ENCODE measurements around the gene FAM222A.

FAM222A gene

DNA sequence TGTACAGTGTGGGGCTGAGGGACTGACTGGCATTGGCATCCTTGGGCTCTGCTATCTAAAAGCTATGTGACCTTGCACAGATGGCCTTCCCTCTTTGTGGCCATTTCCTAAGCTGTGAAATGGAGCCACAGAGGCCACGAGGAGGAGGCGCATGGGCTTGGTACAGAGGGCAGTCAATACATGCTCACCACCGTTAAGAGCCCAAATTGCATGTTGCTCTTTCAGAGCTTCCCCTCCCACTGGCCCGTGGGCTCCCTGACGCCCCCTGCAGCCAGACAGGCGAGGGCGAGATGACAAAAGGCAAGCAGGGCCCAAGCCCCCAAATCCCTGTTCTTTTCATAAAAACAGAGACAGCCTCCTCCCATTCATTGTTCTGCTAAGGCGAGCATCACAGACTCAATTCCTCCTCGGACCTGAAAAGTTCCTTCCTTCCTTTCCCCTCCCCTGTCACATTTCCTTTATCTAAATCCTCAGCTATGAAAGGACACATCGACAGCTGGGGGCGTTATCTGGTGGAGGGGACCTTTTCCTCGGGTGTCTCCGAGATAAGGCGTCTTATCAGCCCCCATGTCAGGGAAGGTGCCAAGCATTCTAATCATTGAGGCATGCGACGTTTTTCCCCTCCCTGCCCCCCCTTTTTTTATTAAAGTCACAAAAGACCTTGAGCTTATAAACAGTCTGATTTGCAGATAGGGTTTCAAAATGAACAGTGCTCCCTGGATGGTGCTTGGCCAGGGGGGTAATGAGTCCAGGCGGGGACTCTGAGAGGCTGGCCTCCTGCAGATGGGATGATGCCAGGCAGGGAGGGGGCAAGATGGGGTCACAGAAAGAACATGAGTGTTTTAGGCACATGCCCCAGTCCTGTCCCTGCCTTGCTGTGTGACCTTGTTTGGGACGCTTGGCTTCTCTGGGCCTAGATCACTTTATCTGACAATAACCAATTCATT, 26.4 kb downstream of the FAM222A start:
- no peak for DNase-seq

DNA sequence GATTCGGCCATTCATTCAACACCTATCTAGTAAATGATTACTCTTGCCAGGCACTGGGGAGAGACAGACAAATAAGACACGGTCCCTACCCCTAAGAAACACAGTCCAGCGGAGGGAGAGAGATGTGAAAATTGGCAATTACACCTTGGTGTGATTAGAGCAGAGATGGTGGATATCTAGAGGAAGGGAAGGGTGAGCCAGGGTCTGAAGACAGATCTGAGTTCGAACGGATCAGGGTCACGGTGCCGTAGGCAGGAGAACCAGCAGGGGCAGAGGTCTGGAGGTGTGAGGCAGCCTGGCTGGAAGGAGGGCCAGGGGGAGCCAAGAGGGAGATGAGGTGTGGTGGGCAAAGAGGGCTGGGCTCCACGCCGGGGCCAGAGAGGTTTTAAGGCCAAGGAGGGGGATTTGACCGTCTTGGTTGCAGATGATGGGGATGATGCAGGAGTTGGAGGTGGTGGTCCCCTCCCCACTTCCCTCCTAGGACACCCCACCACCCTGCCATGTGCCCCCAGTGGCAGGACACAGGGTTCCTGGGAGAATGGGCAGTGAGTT, 27.1 kb downstream of the FAM222A start:
- no peak for DNase-seq

DNA sequence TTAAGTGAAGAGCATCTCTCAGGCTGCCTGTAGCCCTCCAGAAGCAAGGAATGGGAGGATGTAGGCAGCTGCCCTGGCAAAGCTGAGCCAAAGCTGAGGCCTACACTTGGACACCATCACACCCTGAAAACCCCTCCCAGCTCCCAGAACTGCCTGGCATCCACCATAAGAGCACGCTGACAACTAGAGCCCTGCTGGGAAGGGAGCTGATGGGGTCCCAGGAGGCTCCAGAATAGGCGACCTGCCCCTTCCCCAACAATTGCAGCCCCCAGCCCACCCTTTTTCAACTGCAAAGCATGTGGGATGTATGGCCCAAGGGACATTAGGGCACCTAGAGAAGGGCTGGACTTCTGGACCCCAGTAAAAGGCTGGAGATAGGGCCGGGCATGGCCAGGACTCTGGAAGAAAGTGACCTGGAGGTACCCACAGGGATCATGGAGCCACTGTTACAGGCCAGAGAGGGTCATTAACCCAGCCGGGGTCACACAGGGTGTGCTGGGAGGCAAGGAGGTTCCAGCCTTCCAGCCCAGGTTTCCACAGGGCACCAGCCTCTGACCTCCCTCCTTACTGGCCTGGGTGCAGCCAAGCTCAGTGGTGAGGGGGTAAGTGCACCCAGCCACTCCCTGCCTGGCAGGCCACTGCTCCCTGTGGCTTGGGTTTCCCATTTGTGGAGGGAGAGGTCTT, 27.8 kb downstream of the FAM222A start:
- DNase-seq, result no peak

DNA sequence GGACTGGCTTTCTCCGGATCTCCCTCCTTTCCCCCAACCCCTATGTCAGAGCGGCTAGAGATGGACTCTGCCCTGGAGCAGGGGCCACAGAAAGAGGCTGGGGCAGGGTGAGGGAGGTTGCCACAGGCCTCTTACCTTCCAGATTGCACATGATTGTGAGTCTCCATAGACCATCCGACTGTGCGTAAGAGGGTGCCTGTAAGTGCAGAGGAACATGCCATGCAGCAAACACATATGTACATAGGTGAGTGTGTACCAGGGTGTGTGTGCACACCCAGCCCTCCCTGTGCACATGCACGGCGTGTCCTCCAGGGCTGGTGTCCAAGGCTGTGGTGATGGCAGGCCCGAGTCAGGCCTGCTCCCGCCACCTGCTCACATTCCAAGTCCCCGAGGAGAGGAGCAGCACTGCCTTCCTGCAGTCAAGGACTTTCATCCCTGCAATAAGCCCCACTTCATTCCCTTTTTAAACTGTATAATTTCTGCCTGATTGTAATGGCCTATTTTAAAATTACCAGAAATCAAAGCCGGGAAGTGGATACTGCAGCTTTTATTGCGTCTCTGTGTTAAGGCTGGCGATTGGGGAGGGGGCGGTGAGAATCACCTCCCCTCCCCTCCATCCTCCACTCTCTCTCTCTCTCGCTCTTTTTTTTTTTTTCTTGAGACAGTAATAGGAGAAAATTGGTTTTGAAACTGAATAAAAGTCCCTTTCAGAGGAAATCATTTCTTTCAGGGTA, 28.5 kb downstream of the FAM222A start:
- no peak for DNase-seq

DNA sequence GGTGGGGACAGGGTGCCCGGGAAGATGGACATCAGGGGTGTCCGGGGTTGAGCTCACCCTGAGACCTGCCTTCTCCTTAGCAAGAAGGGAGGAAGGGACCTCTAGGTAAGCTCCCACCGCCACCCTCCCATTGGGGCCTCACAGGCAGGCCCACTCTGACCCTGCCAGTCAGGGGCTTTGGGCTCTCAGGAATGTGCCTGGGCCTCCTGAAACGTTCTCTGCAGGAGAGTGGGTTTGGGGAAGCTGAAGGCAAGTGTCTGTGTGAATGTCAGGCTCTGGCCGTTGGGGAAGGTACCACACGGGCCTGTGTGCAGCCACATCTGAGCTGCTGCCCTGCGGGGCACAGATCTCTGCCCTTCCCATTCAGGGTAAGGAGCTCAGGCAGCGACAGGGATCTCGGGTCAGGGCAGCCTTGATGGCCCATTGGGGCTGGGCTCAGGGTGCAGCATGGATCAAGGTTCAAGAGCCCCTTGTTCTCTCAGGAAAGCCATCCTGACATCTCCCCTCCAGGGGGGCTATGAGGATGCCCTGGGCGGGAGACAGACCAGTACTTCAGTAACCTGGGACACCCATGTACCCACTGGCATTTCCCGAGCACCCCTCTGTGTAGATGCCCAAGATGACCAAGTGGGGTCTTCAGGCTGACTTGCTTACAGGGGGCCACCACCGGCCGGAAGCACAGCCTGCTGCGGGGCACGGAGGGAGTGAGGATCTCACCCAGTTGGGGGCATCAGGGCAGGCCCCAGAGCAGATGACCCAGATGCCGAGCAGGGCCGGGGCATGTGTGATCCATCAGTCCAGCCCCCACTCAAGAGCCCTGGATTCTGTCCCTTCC, 29.7 kb downstream of the FAM222A start:
- no peak for DNase-seq

DNA sequence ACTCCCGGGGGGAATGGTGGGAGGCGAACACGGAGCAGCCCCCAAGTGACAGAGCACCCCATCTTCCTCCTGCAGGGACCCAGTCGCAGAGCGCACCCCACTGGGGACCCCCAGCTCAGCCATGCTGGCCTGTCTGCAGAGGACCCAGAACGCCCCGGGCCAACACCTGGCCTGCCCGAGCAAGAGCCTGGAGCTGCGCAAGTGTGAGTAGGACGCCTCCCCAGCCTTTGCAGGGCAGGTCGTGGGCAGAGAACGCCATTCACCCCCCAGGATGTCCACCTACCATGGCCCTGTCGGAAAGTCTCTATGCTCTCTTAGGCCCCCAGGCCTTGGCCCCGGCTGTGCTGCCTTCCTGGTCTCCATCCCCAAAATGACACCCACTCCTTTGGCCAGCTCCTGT, 30.4 kb downstream of the FAM222A start:
- DNase-seq, result no peak

DNA sequence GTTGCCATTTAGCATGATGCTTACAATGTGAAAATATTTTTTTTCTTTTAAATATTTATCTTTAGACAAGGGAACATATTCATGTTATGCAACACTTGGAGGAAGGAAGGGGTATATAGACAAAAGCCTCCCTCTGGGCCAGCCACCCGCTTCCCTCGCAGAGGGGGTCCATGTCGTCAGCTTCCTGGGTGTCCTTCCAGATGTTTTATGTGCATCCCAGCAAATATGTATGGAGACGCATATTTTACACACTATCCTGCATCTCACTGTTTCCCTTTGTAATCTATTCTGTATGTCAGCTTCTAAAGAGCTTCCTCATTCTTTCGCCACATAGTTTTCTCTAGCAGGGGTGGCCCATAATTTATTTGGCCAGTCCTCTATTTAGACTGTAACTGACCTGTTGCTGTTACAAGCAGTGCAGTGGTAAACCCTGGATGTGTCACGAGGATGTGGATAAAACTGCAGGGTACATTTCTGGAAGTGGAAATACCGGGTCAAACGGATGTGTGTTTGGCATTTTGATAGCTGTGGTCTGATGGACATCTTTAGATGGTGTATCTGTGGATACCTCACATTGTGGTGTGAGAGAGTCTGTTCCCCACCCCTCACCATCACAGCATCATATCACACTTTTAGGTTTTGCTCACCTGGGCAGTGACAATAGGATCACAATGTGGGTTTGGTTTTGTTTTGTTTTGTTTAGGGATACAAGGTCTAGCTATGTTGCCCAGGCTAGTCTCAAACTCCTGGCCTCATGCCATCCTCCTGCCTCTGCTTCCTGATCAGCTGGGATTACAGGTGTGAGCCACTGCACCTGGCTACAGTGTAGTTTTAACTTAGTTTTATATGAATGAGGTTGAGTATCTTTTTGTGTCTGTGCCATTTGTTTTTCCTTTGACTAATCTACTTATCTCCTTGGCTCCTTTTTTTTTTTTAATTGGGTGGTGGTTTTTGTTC, 31.6 kb downstream of the FAM222A start:
- DNase-seq, result no peak

DNA sequence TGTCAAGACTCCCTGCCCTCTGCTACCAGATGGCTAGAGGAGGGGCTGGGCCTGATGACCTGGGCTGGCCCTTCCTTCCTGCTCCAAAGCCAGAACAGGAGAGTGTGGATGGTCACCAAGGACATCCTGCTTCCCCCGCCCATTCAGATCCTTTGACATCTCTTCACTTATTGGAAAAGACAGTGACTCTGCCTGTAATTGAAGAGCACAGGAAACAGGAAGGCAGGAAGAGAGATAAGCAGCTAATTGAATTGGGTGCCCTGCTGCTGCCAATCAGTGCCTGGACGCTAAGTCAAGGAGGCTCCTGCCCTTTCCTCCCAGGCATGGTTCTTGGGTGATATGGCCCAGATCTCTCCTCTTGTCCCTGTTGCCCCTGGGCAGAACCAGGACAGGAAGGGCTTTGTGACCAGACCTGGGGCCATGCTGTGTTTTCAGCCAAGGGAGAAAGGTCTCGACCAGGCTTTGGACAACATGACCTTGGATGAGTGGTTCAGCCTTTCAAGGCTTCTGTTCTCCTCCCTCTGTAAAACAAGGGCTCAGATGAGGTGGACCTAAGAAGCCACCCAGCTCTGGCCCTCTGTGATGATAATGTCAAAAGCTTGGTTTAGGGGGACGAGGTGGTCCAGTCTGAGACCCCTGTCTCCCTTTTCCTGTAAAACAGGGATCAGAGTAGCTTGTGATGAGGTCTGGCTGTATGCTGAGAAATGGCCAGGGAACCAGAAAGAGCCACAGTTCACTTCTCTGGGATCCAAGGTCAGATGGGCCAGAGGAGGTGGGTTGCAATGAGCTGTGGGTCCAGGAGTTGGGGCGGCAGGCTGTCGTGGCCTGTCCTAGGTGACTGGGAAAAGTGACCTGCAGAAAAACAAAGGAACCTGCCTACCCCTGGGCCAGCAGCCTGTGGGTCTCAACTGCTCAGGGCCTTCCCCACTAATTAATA, 38.8 kb downstream of the FAM222A start:
- no peak for DNase-seq

DNA sequence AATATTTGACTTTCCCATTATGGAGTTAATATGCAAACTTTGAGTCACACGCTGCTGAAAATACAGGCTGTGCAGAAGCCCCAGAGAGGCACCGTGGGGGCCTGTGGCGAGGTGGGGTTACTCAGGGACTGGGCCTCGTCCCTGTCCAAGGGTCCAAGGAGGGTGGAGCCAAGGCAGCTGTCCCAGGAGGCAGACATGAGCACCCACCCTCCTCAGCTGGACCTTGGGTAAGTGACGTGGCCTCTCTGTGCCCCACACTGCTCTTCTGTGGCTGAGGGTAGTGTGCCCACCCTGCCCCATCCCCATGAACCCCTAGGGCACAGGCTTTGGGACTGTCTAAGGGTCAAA, 39.4 kb downstream of the FAM222A start:
- no peak for DNase-seq

DNA sequence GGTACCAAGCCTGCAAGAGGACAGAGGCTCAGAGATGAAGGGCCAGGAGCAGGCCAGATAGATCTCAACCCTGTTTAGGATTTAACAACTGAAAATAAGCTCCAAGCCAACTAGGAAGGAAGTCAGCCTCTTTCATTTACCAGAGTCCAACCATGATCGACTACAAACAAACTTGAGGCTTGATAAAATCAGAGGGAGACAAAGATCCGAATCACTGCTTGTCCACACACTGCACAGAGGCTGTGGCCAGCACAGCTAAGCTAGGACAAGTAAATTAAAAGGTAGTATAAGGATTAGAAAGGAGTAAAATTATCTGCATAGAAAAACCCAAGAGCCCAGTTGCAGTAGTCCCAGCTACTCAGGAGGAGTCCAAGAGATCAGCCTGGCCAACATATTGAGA, 40.3 kb downstream of the FAM222A start:
- no peak for DNase-seq

DNA sequence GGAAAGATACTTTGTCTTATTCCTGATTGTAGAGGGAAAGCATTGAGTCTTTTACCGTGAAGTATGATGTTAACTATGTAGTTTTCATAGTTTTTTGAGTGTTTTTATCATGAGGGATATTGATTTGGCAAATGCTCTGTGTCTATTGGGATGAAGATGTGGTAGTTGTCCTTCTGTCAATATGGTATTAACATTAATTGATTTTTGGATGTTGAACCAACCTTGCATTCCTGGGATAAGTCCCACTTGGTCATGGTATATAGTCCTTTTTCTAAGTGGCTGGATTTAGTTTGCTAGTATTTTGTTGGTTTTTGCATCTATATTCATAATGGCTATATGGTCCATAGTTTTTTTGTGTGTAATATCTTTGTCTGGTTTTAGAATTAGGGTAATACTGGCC, 42.8 kb downstream of the FAM222A start:
- no peak for DNase-seq

DNA sequence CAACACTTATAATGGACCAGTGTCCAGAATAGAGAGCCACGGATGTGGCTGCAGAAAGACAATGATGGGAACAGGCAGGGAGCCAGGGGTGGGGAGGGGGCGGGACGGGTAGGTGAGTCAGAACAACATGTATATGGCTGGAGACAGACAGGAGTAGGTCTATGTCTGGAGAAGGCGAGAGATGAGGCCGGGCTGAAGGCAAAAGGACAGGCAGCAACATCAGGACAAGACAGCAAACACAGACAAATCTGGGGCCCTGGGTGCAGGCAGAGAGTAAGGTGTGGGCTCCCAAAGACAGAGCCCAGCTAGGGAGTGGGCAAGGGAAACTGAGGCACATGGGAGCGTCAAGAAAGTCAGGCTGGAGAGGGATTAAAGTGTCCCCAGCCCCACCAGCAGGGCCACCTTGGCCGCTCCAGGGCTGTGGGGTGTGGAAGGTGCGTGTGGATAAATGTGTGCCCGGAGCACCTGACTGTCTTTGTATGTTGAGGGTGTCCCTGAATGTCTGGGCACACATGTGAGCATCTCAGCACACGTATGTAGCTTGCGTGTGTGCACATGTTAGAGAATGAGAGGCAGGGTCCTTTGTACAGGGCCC, 44.1 kb downstream of the FAM222A start:
- DNase-seq, result no peak

DNA sequence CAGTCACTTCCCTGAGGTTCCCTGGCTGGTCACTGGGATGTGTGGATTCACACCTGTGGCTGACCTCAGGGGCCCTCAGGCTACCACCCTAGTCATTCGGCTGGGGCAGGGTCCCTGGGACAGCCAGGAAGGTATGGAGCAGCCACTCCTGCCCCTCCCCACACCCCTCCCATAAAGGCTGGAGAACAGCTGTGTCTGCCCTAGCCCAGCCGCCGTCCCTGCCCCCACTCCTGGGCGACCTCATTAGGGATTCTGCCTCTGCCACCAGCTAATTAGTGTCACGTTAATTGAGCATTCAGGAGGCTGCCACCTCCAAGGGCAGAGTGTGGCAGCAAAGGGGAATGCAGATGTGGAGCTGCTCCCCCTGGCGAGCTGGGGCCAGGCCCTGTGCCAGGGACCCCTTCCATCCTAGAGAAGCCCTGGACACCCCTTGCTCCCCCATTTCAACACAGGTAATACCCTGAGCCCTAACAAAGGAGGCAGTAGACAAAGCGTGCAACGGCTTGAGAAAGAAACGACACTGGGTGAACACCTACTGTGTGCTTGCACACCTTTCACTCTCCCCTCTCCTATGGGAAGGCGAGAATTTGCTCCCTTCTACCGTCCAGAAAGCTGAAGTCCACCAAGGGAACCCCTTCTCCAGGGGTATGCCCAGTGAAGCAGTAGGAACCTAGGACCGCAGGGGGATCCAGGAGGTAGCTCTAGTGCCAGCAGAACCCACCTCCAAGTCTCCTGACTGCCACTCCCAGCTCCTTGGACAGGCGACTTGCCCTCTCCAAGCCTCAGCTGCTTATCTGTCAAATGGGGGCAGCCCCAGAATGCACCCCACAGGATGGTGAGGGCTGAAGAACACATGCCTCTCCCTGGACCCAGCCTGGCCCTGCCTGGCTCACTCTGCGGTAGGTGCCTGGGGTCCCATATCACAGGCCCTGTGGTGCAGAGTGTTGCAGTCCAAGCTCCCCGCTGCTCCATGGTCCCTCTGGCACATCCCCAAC, 45.1 kb downstream of the FAM222A start:
- no peak for DNase-seq

DNA sequence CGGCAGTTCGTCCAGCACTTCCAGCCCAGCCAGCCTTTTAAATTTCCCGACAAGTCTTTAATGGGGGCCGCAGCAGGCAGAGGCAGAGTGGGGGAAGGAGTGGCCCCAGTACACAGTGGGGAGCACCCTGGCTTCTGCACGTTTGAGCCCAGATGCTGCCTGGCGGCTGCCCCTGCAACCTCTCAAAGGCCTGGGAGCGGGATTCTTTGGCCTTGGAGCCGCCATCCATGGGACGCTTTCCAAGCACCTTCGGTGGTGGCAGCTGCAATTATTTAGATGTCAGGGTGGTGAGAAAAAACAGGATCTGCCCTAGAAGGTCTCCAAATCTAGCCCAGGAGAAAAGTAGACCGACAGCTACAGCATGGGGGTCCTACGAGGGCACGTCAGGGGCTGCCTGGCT, 46.0 kb downstream of the FAM222A start:
- no peak for DNase-seq

DNA sequence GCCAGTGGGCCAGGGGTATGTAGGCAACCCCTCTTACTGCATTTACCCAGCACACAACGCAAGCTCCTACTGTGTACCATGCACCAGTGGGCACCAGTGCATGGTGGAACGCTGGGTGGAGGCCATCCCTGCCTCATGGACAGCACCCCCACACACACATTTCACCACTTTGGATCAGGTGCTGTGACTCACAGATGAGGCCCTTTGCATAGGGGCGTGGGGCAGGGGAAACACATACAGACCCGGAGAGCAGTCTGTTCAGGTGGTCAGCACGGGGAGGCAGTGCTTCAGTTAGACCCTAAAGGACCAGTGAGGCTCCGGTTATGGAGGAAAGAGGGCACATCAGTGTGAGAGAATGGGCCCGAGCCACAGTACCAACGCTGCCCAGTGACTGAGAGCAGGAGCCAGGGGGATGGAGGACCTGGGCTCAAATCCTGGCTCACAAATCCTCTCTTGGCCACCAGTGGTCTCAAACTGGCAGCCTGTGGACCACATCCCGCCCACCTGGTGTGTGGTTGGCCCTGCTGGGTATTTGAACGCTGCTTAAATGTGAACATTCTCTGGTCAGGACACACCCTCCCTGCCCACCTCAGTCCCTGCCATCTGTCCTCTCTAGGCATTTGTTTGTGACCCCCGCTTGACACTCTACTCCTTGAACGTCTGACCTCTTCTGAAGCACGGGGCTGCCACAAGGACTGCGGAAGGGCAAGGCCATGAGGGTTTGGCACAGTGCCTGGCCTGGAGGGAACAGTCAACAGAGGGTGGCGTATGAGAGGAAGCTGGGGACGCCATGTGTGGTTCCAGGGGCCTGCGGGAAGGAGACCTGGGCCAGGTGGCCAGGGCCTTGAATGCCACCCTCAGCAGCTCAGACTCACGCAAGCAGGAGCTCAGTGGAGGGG, 46.7 kb downstream of the FAM222A start:
- DNase-seq, result no peak

DNA sequence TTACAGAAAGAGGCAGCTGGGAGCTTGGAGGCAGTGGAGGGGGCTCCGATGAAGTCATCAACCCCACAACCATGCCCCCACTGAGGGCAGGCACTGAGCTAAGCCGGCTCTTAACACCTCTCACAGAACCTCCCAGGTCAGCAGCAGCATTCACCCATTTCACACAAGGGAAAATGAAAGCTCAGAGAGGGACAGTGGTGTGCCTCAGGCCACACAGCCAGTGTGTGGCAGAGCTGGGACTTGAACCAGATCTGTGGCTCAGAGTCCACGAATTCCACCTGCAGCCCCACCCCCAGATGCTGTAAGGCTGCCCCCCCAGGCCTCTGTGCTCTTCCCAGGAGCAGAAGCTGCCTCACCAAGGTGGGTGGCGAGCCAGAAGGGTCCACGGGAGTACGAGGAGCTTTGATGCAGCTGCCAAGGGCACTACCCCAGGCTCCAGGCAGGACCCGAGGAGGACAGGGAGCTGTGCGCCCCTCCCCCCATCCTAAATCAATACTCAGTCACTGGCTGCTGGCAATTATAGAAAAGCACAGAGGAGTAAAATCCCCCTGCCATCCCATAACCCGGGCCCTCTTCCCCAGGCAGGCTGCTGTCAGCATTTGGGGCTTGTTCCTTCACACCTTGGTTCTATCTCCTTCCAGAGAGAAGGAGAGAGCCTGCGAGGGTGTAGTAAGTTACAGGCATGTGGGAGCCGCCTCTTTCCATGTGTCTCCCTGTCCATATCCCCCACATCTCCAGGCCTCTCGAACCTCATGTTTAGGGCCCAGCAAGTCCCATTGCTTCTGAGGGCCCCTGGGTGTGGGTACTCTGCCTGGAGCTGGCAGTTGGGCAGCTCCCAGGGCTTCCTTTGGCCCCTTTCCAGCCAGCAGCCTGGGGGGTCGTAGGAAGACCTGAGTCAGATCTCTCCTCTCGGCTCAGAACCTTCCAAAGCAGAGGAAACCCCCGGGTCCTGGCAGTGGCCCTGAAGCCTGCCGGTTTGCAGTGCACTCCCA, 47.6 kb downstream of the FAM222A start:
- DNase-seq, result no peak

Data from NCI-H1930 (cell line).